HCT116 (cell line): ENCODE measurements around the gene RPS6KA2. TPM values are rescaled to one million over a fixed set of nuclear protein-coding genes. Genes with fewer than 3 reads are reported as not detected.

Experiments used
- ATAC-seq: fragments of 200-7000 bp; cut with Tn5 transposase; 2 replicates; pipeline ENCODE4 v1.9.1; 2020; ENCODE audit warnings: mild to moderate bottlenecking, moderate library complexity
- BruUV-seq: library from RNA; stranded (reverse); fragments of 400-500 nt; replicated peaks from 2 replicates; lab custom pipeline; 2021; lab: Mats Ljungman, UMichigan
- CTCF ChIA-PET: fragments of 300-600 bp; sonication (Branson Sonifier 250); formaldehyde crosslinking; loops from one replicate; lab custom pipeline; 2021; ENCODE audit warnings: antibody characterized with exemption; lab: Charles Lee
- POLR2A ChIA-PET: fragments of 300-600, 350-600 bp; sonication (Branson Sonifier 250); formaldehyde crosslinking; loops from one replicate; lab custom pipeline; 2021; ENCODE audit warnings: antibody characterized with exemption; lab: Charles Lee
- RAD21 ChIA-PET, 2 experiments: fragments of 300-600 bp; sonication (Branson Sonifier 250); formaldehyde crosslinking; loops; one replicate each; lab custom pipeline; 2023; ENCODE audit warnings: low total read pairs in 2 of 2; ENCODE audit not compliant: uncharacterized antibody in 2 of 2, unreplicated experiment in 2 of 2, low non-redundant PET in 1 of 2; lab: Charles Lee
- DNase-seq: peaks from one replicate; pipeline ENCODE4 v3.0.0-alpha.2; 2010; ENCODE audit warnings: low read depth, low spot score
- H2AFZ ChIP-seq: fragments of 200-600 bp; shearing (Covaris generic), sonication (generic); 2 replicates; pipeline ENCODE4 v1.6.1; 2017; ENCODE audit warnings: low read depth, mixed run types, mixed read lengths, antibody characterized with exemption, low read length; ENCODE audit not compliant: poor library complexity, severe bottlenecking
- H3K27ac ChIP-seq: 2 replicates; pipeline ENCODE4 v1.5.1; 2012; ENCODE audit warnings: low read depth, low read length
- H3K27me3 ChIP-seq: fragments of 200-600 bp; sonication (generic); 2 replicates; pipeline ENCODE4 v1.6.1; 2016; ENCODE audit warnings: mixed run types, low read length, mixed read lengths; ENCODE audit not compliant: insufficient read depth
- H3K36me3 ChIP-seq, 2 experiments: fragments of 200-500 bp in 1 of 2; fragments of 200-600 bp in 1 of 2; sonication (Bioruptor generic) in 1 of 2; sonication (generic) in 1 of 2; 2 replicates each; pipeline versions ENCODE4 v1.5.1 to v1.6.1; 2014 to 2016; ENCODE audit warnings: low read length in 2 of 2, inconsistent platforms in 1 of 2, mixed read lengths in 1 of 2, mixed run types in 1 of 2; ENCODE audit not compliant: insufficient read depth in 2 of 2, control insufficient read depth in 1 of 2
- H3K4me1 ChIP-seq, 2 experiments: fragments of 200-600 bp in 1 of 2; sonication (generic) in 1 of 2; 2 replicates each; pipeline versions ENCODE4 v1.5.1 to v1.6.1; 2012 to 2017; ENCODE audit warnings: low read length in 2 of 2, inconsistent platforms in 1 of 2, mild to moderate bottlenecking in 1 of 2, mixed read lengths in 1 of 2, mixed run types in 1 of 2, moderate library complexity in 1 of 2; ENCODE audit not compliant: insufficient read depth in 2 of 2, control insufficient read depth in 1 of 2
- H3K4me2 ChIP-seq: fragments of 200-600 bp; sonication (generic); 2 replicates; pipeline ENCODE4 v1.6.1; 2017; ENCODE audit warnings: mixed run types, low read length, mixed read lengths
- H3K4me3 ChIP-seq, 2 experiments: fragments of 200-600 bp in 1 of 2; sonication (generic) in 1 of 2; replicated peaks in 1 of 2; 2 replicates each; pipeline ENCODE4 v1.5.1; 2011 to 2016; ENCODE audit warnings: low read length in 2 of 2, control low read depth in 1 of 2, low read depth in 1 of 2, mild to moderate bottlenecking in 1 of 2, mixed read lengths in 1 of 2, mixed run types in 1 of 2
- H3K79me2 ChIP-seq: fragments of 200-600 bp; sonication (generic); 2 replicates; pipeline ENCODE4 v1.6.1; 2017; ENCODE audit warnings: mild to moderate bottlenecking, mixed run types, low read length, moderate library complexity, mixed read lengths; ENCODE audit not compliant: insufficient read depth
- H3K9ac ChIP-seq: fragments of 200-600 bp; sonication (generic); 2 replicates; pipeline ENCODE4 v1.6.1; 2016; ENCODE audit warnings: low read length, mixed read lengths
- H3K9me2 ChIP-seq: fragments of 200-600 bp; sonication (generic), shearing (Covaris generic); 2 replicates; pipeline ENCODE4 v1.6.1; 2017; ENCODE audit warnings: mixed run types, mild to moderate bottlenecking, moderate library complexity; ENCODE audit not compliant: insufficient read depth
- H3K9me3 ChIP-seq, 2 experiments: fragments of 200-500 bp in 1 of 2; fragments of 200-600 bp in 1 of 2; sonication (Bioruptor generic) in 1 of 2; sonication (generic) in 1 of 2; 2 replicates each; pipeline ENCODE4 v1.6.1; 2014 to 2017; ENCODE audit warnings: low read length in 2 of 2, mixed read lengths in 2 of 2, inconsistent platforms in 1 of 2, low read depth in 1 of 2, mild to moderate bottlenecking in 1 of 2, mixed run types in 1 of 2, moderate library complexity in 1 of 2; ENCODE audit not compliant: control insufficient read depth in 1 of 2, insufficient read depth in 1 of 2
- H4K20me1 ChIP-seq: fragments of 200-600 bp; sonication (generic), shearing (Covaris generic); 2 replicates; pipeline ENCODE4 v1.6.1; 2017; ENCODE audit warnings: mixed run types, mild to moderate bottlenecking, moderate library complexity; ENCODE audit not compliant: insufficient read depth
- CBX3 ChIP-seq: IDR thresholded peaks from 2 replicates; pipeline ENCODE4 v1.6.1; 2012; ENCODE audit warnings: low read depth
- CEBPB ChIP-seq: IDR thresholded peaks from 2 replicates; pipeline ENCODE4 v1.6.1; 2012; ENCODE audit warnings: low read depth
- EGR1 ChIP-seq: IDR thresholded peaks from 2 replicates; pipeline ENCODE4 v1.6.1; 2012; ENCODE audit warnings: low read depth
- EZH2 ChIP-seq: fragments of 200-600 bp; sonication (generic); IDR thresholded peaks from 2 replicates; pipeline ENCODE4 v1.6.1; 2017; ENCODE audit warnings: antibody characterized with exemption, mixed run types
- EZH2phosphoT487 ChIP-seq: fragments of 200-600 bp; IDR thresholded peaks from 2 replicates; pipeline ENCODE4 v1.6.1; 2018; ENCODE audit warnings: antibody characterized with exemption, borderline replicate concordance
- FOSL1 ChIP-seq: IDR thresholded peaks from 2 replicates; pipeline ENCODE4 v1.6.1; 2012; ENCODE audit warnings: low read depth
- JUND ChIP-seq: IDR thresholded peaks from 2 replicates; pipeline ENCODE4 v1.6.1; 2012
- POLR2A ChIP-seq: IDR thresholded peaks from 2 replicates; pipeline ENCODE4 v1.7.0; 2011; ENCODE audit warnings: borderline replicate concordance; ENCODE audit not compliant: insufficient read depth, insufficient read length; ENCODE audit errors: extremely low read depth
- POLR2AphosphoS5 ChIP-seq: IDR thresholded peaks from 2 replicates; pipeline ENCODE4 v1.6.1; 2011; ENCODE audit warnings: mild to moderate bottlenecking, low read depth, low read length, moderate library complexity
- RAD21 ChIP-seq: IDR thresholded peaks from 2 replicates; pipeline ENCODE4 v1.6.1; 2012; ENCODE audit warnings: low read depth, mild to moderate bottlenecking
- SIN3A ChIP-seq: IDR thresholded peaks from 2 replicates; pipeline ENCODE4 v1.6.1; 2012; ENCODE audit warnings: low read depth
- SRF ChIP-seq: IDR thresholded peaks from 2 replicates; pipeline ENCODE4 v1.6.1; 2012; ENCODE audit warnings: low read depth
- TCF7L2 ChIP-seq: IDR thresholded peaks from 2 replicates; pipeline ENCODE4 v1.7.0; 2011; ENCODE audit warnings: borderline replicate concordance, inconsistent platforms; ENCODE audit not compliant: insufficient read depth, insufficient read length; ENCODE audit errors: extremely low read depth
- ZFX ChIP-seq: fragments of 450-650 bp; IDR thresholded peaks from 2 replicates; pipeline ENCODE4 v1.6.1; 2017
- ZNF274 ChIP-seq: fragments of 200-500 bp; sonication (Bioruptor generic); IDR thresholded peaks from 2 replicates; pipeline ENCODE4 v1.6.1; 2014; ENCODE audit warnings: mild to moderate bottlenecking, low read depth, low read length, inconsistent platforms
- intact Hi-C: fragments of 100-400 bp; cut with micrococcal nuclease; formaldehyde crosslinking; loops from 2 replicates; pipeline ENCODE4 v1.10.0; 2022
- total RNA-seq: library from RNA; stranded (reverse); gene quantifications from one replicate; pipeline ENCODE4 v1.2.1, GENCODE V29; 2021; ENCODE audit not compliant: unreplicated experiment
- TF ChIP-seq, protein P1 (sequence below): IDR thresholded peaks from 2 replicates; pipeline ENCODE4 v1.6.1; 2012
- TF ChIP-seq, protein P2 (sequence below), 3 experiments: fragments of 200-600 bp in 1 of 3; sonication (generic) in 1 of 3; IDR thresholded peaks in 2 of 3; conservative IDR thresholded peaks in 1 of 3; 2 replicates each; pipeline ENCODE4 v1.5.1; 2012 to 2017; ENCODE audit warnings: low read depth in 2 of 3, low read length in 2 of 3, antibody characterized with exemption in 1 of 3, borderline replicate concordance in 1 of 3, control low read depth in 1 of 3, mild to moderate bottlenecking in 1 of 3, mixed read lengths in 1 of 3, mixed run types in 1 of 3, moderate library complexity in 1 of 3; ENCODE audit not compliant: insufficient read depth in 1 of 3
- TF ChIP-seq, protein P3 (sequence below): IDR thresholded peaks from 2 replicates; pipeline ENCODE4 v1.6.1; 2011; ENCODE audit warnings: mild to moderate bottlenecking, low read length, moderate library complexity; ENCODE audit not compliant: insufficient replicate concordance; ENCODE audit errors: extremely low read depth
- TF ChIP-seq, protein P4 (sequence below): IDR thresholded peaks from 2 replicates; pipeline ENCODE4 v1.6.1; 2012
- TF ChIP-seq, protein P5 (sequence below): IDR thresholded peaks from 2 replicates; pipeline ENCODE4 v1.6.1; 2012; ENCODE audit warnings: low read depth

The RPS6KA2 gene
- total RNA-seq, 1 experiment from 2014 or later, result 8.5 TPM

DNA sequence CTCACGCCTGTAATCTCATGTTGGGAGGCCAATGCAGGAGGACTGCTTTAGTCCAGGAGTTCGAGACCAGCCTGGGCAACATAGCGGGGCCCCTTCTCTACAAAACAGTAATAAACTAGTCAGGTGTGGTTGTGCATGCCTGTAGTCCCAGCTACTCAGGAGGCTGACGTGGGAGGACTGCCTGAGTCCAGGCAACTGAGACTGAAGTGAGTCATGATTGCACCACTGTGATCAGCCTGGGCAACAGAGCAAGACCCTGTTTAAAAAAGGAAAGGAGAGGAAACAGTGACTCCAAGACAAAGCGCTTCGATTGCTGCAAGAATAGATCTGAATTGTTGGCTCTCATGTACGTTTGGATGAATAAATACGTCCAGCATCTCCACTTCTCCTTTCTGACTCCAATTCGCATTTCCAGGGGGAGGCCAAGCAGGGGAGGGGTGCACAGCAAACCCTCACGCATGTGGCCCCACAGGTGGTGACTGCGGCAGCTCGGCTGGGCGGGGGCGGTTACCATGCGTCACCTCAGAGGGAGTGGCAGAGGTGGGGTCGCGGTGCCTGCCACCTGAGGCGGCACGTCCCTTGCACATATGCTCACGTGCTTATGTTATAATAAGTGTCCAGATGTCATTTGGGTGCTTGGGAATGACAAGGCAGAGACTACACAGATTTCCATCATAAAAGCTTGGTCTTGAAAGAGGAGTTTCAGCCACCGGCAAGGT lies 149.2 kb downstream of the RPS6KA2 start:
- ChIA-PET CTCF (no interaction called here), POLR2A (no interaction called here), RAD21 (no interaction called here)
- Histone ChIP-seq H3K9me2 (no peaks in the 10 kb centered on the region), H3K9ac (no peak overlapping the region), H2AFZ (no peak overlapping the region), H3K79me2 (no peaks in the 10 kb centered on the region), H3K4me3 (no peak overlapping the region), H3K27me3 (no peaks in the 10 kb centered on the region), H3K4me2 (no peak overlapping the region), H3K4me1 (no peaks in the 10 kb centered on the region), H3K9me3 (no peaks in the 10 kb centered on the region), H3K27ac (no peak overlapping the region), H4K20me1 (no peaks in the 10 kb centered on the region), H3K36me3 (no peaks in the 10 kb centered on the region)
- no peak for ATAC-seq
- intact Hi-C loops, result no loop called here
- no peak for DNase-seq
- no TSS peak for BruUV-seq
- TF ChIP-seq, protein P1, sequence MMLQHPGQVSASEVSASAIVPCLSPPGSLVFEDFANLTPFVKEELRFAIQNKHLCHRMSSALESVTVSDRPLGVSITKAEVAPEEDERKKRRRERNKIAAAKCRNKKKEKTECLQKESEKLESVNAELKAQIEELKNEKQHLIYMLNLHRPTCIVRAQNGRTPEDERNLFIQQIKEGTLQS, result no peak
- TF ChIP-seq SIN3A, result no peak
- no peak for TF ChIP-seq ZNF274
- TF ChIP-seq, protein P2, sequence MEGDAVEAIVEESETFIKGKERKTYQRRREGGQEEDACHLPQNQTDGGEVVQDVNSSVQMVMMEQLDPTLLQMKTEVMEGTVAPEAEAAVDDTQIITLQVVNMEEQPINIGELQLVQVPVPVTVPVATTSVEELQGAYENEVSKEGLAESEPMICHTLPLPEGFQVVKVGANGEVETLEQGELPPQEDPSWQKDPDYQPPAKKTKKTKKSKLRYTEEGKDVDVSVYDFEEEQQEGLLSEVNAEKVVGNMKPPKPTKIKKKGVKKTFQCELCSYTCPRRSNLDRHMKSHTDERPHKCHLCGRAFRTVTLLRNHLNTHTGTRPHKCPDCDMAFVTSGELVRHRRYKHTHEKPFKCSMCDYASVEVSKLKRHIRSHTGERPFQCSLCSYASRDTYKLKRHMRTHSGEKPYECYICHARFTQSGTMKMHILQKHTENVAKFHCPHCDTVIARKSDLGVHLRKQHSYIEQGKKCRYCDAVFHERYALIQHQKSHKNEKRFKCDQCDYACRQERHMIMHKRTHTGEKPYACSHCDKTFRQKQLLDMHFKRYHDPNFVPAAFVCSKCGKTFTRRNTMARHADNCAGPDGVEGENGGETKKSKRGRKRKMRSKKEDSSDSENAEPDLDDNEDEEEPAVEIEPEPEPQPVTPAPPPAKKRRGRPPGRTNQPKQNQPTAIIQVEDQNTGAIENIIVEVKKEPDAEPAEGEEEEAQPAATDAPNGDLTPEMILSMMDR (IDR thresholded peaks at IDR 0.05 in 2 of 3, conservative IDR thresholded peaks at IDR 0.05 in 1 of 3; ENCODE audit: borderline replicate concordance in 1 of 3, insufficient read depth in 1 of 3, low read depth in 2 of 3, low read length in 2 of 3), result no peak
- TF ChIP-seq CBX3, result no peak
- TF ChIP-seq, protein P3, sequence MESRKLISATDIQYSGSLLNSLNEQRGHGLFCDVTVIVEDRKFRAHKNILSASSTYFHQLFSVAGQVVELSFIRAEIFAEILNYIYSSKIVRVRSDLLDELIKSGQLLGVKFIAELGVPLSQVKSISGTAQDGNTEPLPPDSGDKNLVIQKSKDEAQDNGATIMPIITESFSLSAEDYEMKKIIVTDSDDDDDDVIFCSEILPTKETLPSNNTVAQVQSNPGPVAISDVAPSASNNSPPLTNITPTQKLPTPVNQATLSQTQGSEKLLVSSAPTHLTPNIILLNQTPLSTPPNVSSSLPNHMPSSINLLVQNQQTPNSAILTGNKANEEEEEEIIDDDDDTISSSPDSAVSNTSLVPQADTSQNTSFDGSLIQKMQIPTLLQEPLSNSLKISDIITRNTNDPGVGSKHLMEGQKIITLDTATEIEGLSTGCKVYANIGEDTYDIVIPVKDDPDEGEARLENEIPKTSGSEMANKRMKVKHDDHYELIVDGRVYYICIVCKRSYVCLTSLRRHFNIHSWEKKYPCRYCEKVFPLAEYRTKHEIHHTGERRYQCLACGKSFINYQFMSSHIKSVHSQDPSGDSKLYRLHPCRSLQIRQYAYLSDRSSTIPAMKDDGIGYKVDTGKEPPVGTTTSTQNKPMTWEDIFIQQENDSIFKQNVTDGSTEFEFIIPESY, result no peak
- no peak for TF ChIP-seq TCF7L2
- TF ChIP-seq POLR2AphosphoS5, result no peak
- TF ChIP-seq EGR1, result no peak
- TF ChIP-seq JUND, result no peak
- TF ChIP-seq, protein P4, sequence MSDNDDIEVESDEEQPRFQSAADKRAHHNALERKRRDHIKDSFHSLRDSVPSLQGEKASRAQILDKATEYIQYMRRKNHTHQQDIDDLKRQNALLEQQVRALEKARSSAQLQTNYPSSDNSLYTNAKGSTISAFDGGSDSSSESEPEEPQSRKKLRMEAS, result no peak
- TF ChIP-seq RAD21, result no peak
- no peak for TF ChIP-seq CEBPB
- no peak for TF ChIP-seq EZH2
- no peak for TF ChIP-seq FOSL1
- TF ChIP-seq, protein P5, sequence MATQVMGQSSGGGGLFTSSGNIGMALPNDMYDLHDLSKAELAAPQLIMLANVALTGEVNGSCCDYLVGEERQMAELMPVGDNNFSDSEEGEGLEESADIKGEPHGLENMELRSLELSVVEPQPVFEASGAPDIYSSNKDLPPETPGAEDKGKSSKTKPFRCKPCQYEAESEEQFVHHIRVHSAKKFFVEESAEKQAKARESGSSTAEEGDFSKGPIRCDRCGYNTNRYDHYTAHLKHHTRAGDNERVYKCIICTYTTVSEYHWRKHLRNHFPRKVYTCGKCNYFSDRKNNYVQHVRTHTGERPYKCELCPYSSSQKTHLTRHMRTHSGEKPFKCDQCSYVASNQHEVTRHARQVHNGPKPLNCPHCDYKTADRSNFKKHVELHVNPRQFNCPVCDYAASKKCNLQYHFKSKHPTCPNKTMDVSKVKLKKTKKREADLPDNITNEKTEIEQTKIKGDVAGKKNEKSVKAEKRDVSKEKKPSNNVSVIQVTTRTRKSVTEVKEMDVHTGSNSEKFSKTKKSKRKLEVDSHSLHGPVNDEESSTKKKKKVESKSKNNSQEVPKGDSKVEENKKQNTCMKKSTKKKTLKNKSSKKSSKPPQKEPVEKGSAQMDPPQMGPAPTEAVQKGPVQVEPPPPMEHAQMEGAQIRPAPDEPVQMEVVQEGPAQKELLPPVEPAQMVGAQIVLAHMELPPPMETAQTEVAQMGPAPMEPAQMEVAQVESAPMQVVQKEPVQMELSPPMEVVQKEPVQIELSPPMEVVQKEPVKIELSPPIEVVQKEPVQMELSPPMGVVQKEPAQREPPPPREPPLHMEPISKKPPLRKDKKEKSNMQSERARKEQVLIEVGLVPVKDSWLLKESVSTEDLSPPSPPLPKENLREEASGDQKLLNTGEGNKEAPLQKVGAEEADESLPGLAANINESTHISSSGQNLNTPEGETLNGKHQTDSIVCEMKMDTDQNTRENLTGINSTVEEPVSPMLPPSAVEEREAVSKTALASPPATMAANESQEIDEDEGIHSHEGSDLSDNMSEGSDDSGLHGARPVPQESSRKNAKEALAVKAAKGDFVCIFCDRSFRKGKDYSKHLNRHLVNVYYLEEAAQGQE, result no peak
- TF ChIP-seq ZFX, result no peak
- TF ChIP-seq EZH2phosphoT487, result no peak
- TF ChIP-seq SRF, result no peak
- TF ChIP-seq POLR2A, result no peak
